ENCODE measurements around the gene CT47C1. TPM values are rescaled to one million over a fixed set of nuclear protein-coding genes. Genes with fewer than 3 reads are reported as not detected.

Gene CT47C1
- total and polyA plus RNA-seq, 10 of the 15 experiments (the other 5 are each of a cell fraction or from before 2014, with no cell fraction given), result not detected

DNA sequence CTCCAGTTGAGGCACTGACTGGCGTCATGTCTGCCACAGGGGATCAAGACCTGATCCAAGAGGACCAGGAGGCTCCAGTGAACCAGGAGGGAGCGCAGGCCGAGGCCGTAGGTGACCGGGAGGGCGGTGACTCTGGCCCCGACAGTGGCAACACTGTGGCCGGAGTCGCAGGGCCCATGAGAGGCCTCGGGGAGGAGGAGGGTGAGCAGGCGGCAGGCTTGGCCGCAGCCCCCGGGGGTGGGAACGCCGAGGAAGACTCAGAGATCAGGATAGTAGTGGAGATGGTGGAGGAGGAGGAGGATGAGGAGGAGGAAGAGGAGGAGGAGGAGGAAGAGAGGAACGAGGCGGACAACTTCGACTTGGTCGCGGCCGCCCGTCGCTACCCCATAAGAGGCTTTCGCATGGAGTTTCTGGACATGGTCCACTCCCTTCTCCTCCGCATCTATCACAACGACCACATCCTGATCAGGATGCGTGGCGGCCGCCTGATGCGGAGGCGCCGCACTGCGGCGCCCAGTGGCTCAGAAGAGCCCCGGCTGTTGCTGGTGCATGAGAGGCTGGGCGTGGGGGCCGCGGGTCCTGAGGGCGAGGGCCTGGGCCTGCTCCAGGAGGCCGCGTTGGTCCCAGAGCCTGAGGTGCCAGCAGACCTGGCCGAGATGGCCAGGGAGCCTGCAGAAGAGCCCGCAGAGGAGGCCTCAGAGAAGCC, 560 bp downstream of the CT47C1 start:
- RAD21 ChIA-PET (ENCODE audit: unreplicated experiment), result no interaction called here
- intact Hi-C loops (cut with micrococcal nuclease; ENCODE audit: unreplicated experiment) (no loop called here), in situ Hi-C loops (cut with MboI) (no loop called here)
- Histone ChIP-seq H3K4me2 (ENCODE audit: control insufficient read depth, insufficient read depth) (no peak overlapping the region), H3K4me1 (ENCODE audit: control insufficient read depth, insufficient read depth, low read length) (no peaks in the 10 kb centered on the region), H3K9ac (ENCODE audit: control insufficient read depth, insufficient read depth, low read length) (no peak overlapping the region), H4K20me1 (ENCODE audit: control insufficient read depth, insufficient read depth) (no peaks in the 10 kb centered on the region), H3K36me3 (ENCODE audit: control insufficient read depth in 2 of 2, insufficient read depth in 2 of 2, low read length in 1 of 2) (no peaks in the 10 kb centered on the region), H3K27me3 (replicated peaks in 1 of 2; ENCODE audit: control insufficient read depth in 2 of 2, insufficient read depth in 2 of 2, low read length in 1 of 2) (no peaks in the 10 kb centered on the region; a peak in 1 of 4 replicates), H3K9me3 (replicated peaks; ENCODE audit: control insufficient read depth, insufficient read depth, low read length) (peaks cover 2% of the 10 kb centered on the region; the same call in 1 of the 3 replicates), H3K4me3 (no peak overlapping the region), H3K79me2 (ENCODE audit: control insufficient read depth, insufficient read depth, low read length) (no peaks in the 10 kb centered on the region), H2AFZ (ENCODE audit: control insufficient read depth, low read depth, low read length) (no peak overlapping the region), H3K27ac (ENCODE audit: control insufficient read depth, insufficient read depth) (no peak overlapping the region)
- ATAC-seq, result no peak
- CTCF ChIA-PET, result interaction anchor here (0.6 kb wide), 1 partner anchor 239 kb away, joined by 3 read pairs; no protein-coding TSS in a partner anchor
- FAIRE-seq, result no peak
- WGBS (ENCODE audit: insufficient coverage, insufficient replicate concordance, low lambda C conversion rate, missing lambda C conversion rate), result 71% methylated on average over 35 of the region's 43 CpGs
- BruUV-seq (replicated peaks), result no TSS peak
- POLR2A ChIA-PET, result no interaction called here
- no peak for DNase-seq (ENCODE audit: low read depth, low spot score)
- SMC1A ChIA-PET (ENCODE audit: uncharacterized antibody, unreplicated experiment), result no interaction called here
- TF ChIP-seq BHLHE40 (IDR thresholded peaks at IDR 0.05; ENCODE audit: borderline replicate concordance in 1 of 2, low read depth in 2 of 2, low read length in 1 of 2) (no peak), SIN3A (IDR thresholded peaks at IDR 0.05; ENCODE audit: low read depth, low read length) (no peak), LARP7 (IDR thresholded peaks at IDR 0.05) (no peak), FOS (IDR thresholded peaks at IDR 0.05; ENCODE audit: borderline replicate concordance, extremely low read depth, insufficient read length) (no peak), MYC (IDR thresholded peaks at IDR 0.05; ENCODE audit: insufficient read depth, insufficient read length, insufficient replicate concordance, low read length, severe bottlenecking) (no peak), PRDM15 (CRISPR knock-in tag; IDR thresholded peaks at IDR 0.05) (no peak), MXI1 (IDR thresholded peaks at IDR 0.05; ENCODE audit: low read depth, low read length) (no peak), ASH2L (IDR thresholded peaks at IDR 0.05; ENCODE audit: borderline replicate concordance, low read depth) (no peak), IRF3 (IDR thresholded peaks at IDR 0.05) (no peak), TCF7 (IDR thresholded peaks at IDR 0.05; ENCODE audit: borderline replicate concordance) (no peak), PAX8 (IDR thresholded peaks at IDR 0.05) (no peak), EED (IDR thresholded peaks at IDR 0.05; ENCODE audit: low read depth) (no peak), EGR1 (IDR thresholded peaks at IDR 0.05; ENCODE audit: borderline replicate concordance in 1 of 2, low read depth in 2 of 2, low read length in 2 of 2) (no peak), RBBP5 (conservative IDR thresholded peaks at IDR 0.05) (no peak)
